Left ventricle myocardium inferior (tissue), 1 donor: Measurements from ENCODE around the gene GAS6. TPM values are rescaled to one million over a fixed set of nuclear protein-coding genes. Genes with fewer than 3 reads are reported as not detected.

Experiments
- DNase-seq: peaks from one replicate; pipeline ENCODE4 v3.0.0-alpha.2; 2020
- H3K27ac ChIP-seq: fragments of 200-600 bp; replicated peaks from 2 replicates; pipeline ENCODE4 v1.8.0; 2021
- H3K27me3 ChIP-seq: fragments of 200-600 bp; 2 replicates; pipeline ENCODE4 v1.8.0; 2021; ENCODE audit warnings: low read depth
- H3K36me3 ChIP-seq: fragments of 200-600 bp; 2 replicates; pipeline ENCODE4 v1.8.0; 2021
- H3K4me1 ChIP-seq: fragments of 200-600 bp; 2 replicates; pipeline ENCODE4 v1.8.0; 2021
- H3K4me3 ChIP-seq: fragments of 200-600 bp; 2 replicates; pipeline ENCODE4 v1.8.0; 2021; ENCODE audit warnings: mild to moderate bottlenecking, moderate library complexity
- H3K9me3 ChIP-seq: fragments of 200-600 bp; replicated peaks from 2 replicates; pipeline ENCODE4 v1.8.0; 2021
- intact Hi-C: fragments of 100-400 bp; cut with micrococcal nuclease; formaldehyde crosslinking; loops from one replicate; pipeline ENCODE4 v1.11.0; 2022
- total RNA-seq: library from RNA; stranded (reverse); fragmentation: NEBNext Ultra II Directional; extraction: Animal tissue kit (Norgen Biotek cat#: 25700); gene quantifications from one replicate; pipeline ENCODE4 v1.2.1, GENCODE V29; 2021
- TF ChIP-seq, protein P1 (sequence below): fragments of 200-600 bp; IDR thresholded peaks from 2 replicates; pipeline ENCODE4 v1.8.0; 2021; ENCODE audit warnings: antibody characterized with exemption, mild to moderate bottlenecking, borderline replicate concordance
- donor health status: DM: no; HTN: yes; CAD: no; lungs with severe emphysema.

Gene GAS6
- total RNA-seq, 1 donor from 2014 or later = 186 TPM

- TF ChIP-seq, protein P1, sequence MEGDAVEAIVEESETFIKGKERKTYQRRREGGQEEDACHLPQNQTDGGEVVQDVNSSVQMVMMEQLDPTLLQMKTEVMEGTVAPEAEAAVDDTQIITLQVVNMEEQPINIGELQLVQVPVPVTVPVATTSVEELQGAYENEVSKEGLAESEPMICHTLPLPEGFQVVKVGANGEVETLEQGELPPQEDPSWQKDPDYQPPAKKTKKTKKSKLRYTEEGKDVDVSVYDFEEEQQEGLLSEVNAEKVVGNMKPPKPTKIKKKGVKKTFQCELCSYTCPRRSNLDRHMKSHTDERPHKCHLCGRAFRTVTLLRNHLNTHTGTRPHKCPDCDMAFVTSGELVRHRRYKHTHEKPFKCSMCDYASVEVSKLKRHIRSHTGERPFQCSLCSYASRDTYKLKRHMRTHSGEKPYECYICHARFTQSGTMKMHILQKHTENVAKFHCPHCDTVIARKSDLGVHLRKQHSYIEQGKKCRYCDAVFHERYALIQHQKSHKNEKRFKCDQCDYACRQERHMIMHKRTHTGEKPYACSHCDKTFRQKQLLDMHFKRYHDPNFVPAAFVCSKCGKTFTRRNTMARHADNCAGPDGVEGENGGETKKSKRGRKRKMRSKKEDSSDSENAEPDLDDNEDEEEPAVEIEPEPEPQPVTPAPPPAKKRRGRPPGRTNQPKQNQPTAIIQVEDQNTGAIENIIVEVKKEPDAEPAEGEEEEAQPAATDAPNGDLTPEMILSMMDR = no peak
- Histone ChIP-seq H3K27ac (no peak overlapping the region), H3K36me3 (peaks cover 31% of the 10 kb centered on the region), H3K4me1 (peaks cover 97% of the 10 kb centered on the region), H3K9me3 (no peaks in the 10 kb centered on the region), H3K4me3 (no peak overlapping the region), H3K27me3 (no peaks in the 10 kb centered on the region)
- intact Hi-C loops = no loop called here
- no peak for DNase-seq
These were observed 14.3 kb downstream of the GAS6 start for GRCh38 chr13:113849546-113849945.

GRCh38 chr13:113848431-113849260, 15.2 kb downstream of the GAS6 start:
- Histone ChIP-seq H3K9me3 (no peaks in the 10 kb centered on the region), H3K27ac (peak overlapping the region; percentile 29), H3K36me3 (peaks cover 40% of the 10 kb centered on the region), H3K4me1 (peaks cover 97% of the 10 kb centered on the region), H3K4me3 (no peak overlapping the region), H3K27me3 (no peaks in the 10 kb centered on the region)
- intact Hi-C loops = no loop called here
- TF ChIP-seq, protein P1 = no peak
- no peak for DNase-seq

DNA sequence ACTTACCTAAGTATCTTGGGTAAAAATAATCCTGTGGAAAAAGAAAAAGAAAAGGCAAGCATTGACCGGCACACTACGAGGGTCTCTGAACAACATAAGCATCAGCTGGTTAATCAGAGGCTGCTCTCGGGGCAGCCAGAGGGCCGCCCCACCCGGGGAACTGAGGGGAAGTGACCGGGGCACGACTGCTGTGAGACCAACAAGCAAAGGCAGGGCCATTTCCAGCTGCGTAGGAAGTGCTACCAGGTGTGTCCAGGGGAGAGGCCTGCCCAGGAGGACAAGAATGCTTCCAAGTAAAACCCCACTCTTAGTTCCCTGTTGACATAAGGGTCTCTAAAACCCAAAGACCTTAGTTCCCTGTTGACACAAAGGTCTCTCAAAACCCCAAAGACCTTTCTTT, 15.9 kb downstream of the GAS6 start:
- Histone ChIP-seq H3K4me1 (peaks cover 97% of the 10 kb centered on the region), H3K4me3 (no peak overlapping the region), H3K27me3 (no peaks in the 10 kb centered on the region), H3K36me3 (peaks cover 46% of the 10 kb centered on the region), H3K9me3 (no peaks in the 10 kb centered on the region), H3K27ac (peak overlapping the region; percentile 29)
- DNase-seq = no peak
- intact Hi-C loops = no loop called here
- TF ChIP-seq, protein P1 = no peak

DNA sequence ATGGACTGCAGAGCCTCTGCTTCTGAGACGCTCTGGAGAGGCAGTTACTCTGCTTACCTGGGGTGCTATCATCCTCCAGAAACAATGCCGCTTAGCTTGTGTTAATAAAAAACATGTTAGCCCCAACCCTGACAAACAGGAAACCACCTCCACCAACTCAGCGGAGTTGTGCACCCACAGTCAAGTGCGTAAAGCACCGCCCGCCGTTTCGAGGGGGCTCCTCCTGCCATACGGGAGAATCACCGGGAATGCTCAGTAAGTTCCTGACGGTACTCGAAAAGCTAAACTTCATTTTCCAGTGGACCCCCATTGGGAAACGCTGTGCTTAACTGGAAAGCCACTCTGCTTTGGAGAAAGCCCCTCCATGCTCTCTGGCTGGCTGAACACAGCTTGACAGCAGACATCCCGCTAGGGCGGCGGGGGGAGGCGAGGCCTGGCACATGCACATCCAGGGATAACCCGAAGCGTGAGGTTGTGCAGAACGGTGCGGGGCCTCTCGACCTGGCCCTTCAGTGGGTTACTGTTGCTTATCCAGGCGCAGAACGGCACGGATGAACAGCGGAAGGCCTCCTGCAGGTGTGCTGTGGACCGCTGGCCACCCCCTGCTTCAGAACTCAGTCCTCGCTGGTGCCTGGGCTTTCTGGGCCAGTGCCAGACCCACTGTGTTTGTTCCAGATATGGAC, 17.1 kb downstream of the GAS6 start:
- DNase-seq = no peak
- Histone ChIP-seq H3K27me3 (no peaks in the 10 kb centered on the region), H3K4me3 (no peak overlapping the region), H3K27ac (no peak overlapping the region), H3K4me1 (peaks cover 96% of the 10 kb centered on the region), H3K36me3 (peaks cover 50% of the 10 kb centered on the region), H3K9me3 (no peaks in the 10 kb centered on the region)
- intact Hi-C loops = no loop called here
- TF ChIP-seq, protein P1 = no peak

GRCh38 chr13:113845723-113846635, 17.9 kb downstream of the GAS6 start:
- Histone ChIP-seq H3K4me3 (no peak overlapping the region), H3K27me3 (no peaks in the 10 kb centered on the region), H3K36me3 (peaks cover 50% of the 10 kb centered on the region), H3K9me3 (no peaks in the 10 kb centered on the region), H3K4me1 (peaks cover 93% of the 10 kb centered on the region), H3K27ac (no peak overlapping the region)
- intact Hi-C loops = no loop called here
- no peak for DNase-seq
- TF ChIP-seq, protein P1 = no peak
